Activated CD8-positive, alpha-beta T cell treated with anti-CD3 and anti-CD28 coated beads for 36 hours (primary cell): ENCODE results near the gene SHD. TPM values are rescaled to one million over a fixed set of nuclear protein-coding genes. Genes with fewer than 3 reads are reported as not detected.
A peak's percentile ranks its signal among the peaks of the same experiment; 100 is the strongest.
"Not testable (repeated sequence)": the region's sequence is repeated elsewhere in the genome, so short reads cannot be mapped to it uniquely, and the experiment has no call there.

Experiments used
- ATAC-seq: fragments of 200-7000 bp; cut with Tn5 transposase; one replicate; pipeline ENCODE4 v1.10.0; 2021; ENCODE audit warnings: mild to moderate bottlenecking, moderate library complexity
- CTCF ChIA-PET: fragments of 350-600 bp; sonication (Branson Sonifier 250); formaldehyde crosslinking; loops from one replicate; lab custom pipeline; 2021; ENCODE audit warnings: antibody characterized with exemption; lab: Charles Lee
- POLR2A ChIA-PET: fragments of 350-600 bp; sonication (Branson Sonifier 250); formaldehyde crosslinking; loops from one replicate; lab custom pipeline; 2021; ENCODE audit warnings: antibody characterized with exemption; lab: Charles Lee
- DNase-seq: peaks from one replicate; pipeline ENCODE4 v3.0.0-alpha.2; 2020
- H3K27ac Mint-ChIP-seq: one replicate; pipeline ENCODE4 v1.8.0; 2021; ENCODE audit warnings: mild to moderate bottlenecking, mixed read lengths
- H3K27me3 Mint-ChIP-seq: one replicate; pipeline ENCODE4 v1.8.0; 2021; ENCODE audit warnings: mixed read lengths
- H3K36me3 Mint-ChIP-seq: one replicate; pipeline ENCODE4 v1.8.0; 2021; ENCODE audit warnings: low read depth, mixed read lengths
- H3K4me1 Mint-ChIP-seq: one replicate; pipeline ENCODE4 v1.8.0; 2021; ENCODE audit warnings: low read depth, mixed read lengths
- H3K4me3 Mint-ChIP-seq: one replicate; pipeline ENCODE4 v1.8.0; 2021; ENCODE audit warnings: mild to moderate bottlenecking, moderate library complexity, mixed read lengths
- H3K9me3 Mint-ChIP-seq: one replicate; pipeline ENCODE4 v1.8.0; 2021; ENCODE audit warnings: mixed read lengths
- intact Hi-C: fragments of 100-400 bp; cut with micrococcal nuclease; formaldehyde crosslinking; loops from one replicate; pipeline ENCODE4 v1.10.0; 2022
- total RNA-seq, 2 experiments: library from RNA; stranded (reverse); gene quantifications; one replicate each; pipeline ENCODE4 v1.2.3, GENCODE V29; 2021
- TF ChIP-seq, protein P1 (sequence below): fragments of 200-600 bp; IDR thresholded peaks from one replicate; pipeline ENCODE4 v1.8.0; 2022; ENCODE audit warnings: antibody characterized with exemption, mild to moderate bottlenecking

Gene SHD
- total RNA-seq, 2 experiments from 2014 or later, result not detected

DNA sequence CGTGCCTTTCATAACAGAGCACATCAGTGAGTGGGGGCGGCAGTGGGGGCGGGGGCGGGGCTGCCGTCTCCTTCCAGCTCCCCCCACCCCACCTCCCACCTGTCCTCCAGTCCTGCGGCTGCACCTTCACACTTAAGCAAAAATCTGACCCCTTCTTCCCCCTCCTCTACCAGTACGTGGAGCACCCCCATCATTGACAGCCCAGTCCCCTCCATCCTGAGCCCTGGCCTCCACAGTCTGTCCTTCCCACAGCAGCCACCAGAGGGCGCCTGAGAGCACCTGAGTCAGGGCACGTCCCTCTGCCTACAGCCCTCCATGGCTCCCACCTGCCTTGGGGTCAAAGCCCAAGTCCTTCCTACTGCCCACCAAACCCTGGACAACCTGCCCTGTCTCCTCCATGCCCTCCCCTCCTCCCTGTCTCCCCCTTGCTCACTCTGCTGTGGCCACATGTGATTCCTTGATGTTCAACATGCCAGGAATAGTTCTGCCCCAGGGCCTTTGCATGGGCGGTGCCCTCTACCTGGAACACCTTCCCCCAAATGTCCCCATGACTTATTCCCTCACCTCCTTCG, 45.7 kb upstream of the SHD start:
- no peak overlapping the region for H3K4me3 Mint-ChIP-seq
- intact Hi-C loops, result no loop called here
- TF ChIP-seq, protein P1, sequence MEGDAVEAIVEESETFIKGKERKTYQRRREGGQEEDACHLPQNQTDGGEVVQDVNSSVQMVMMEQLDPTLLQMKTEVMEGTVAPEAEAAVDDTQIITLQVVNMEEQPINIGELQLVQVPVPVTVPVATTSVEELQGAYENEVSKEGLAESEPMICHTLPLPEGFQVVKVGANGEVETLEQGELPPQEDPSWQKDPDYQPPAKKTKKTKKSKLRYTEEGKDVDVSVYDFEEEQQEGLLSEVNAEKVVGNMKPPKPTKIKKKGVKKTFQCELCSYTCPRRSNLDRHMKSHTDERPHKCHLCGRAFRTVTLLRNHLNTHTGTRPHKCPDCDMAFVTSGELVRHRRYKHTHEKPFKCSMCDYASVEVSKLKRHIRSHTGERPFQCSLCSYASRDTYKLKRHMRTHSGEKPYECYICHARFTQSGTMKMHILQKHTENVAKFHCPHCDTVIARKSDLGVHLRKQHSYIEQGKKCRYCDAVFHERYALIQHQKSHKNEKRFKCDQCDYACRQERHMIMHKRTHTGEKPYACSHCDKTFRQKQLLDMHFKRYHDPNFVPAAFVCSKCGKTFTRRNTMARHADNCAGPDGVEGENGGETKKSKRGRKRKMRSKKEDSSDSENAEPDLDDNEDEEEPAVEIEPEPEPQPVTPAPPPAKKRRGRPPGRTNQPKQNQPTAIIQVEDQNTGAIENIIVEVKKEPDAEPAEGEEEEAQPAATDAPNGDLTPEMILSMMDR, result peak; percentile 90
- peaks cover 7% of the 10 kb centered on the region for H3K4me1 Mint-ChIP-seq
- ChIA-PET CTCF (interaction anchor here (0.8 to 1.9 kb wide), 11 partner anchors 8 to 118 kb away, joined by 3 to 11 read pairs (median 5); partner anchors contain the start of gene YJU2), POLR2A (interaction anchor here (0.6 to 2.4 kb wide), 2 partner anchors 14 to 44 kb away, joined by 3 to 8 read pairs; partner anchors contain the start of gene YJU2)
- peak; percentile 90 for DNase-seq
- H3K36me3 Mint-ChIP-seq, result no peaks in the 10 kb centered on the region
- H3K27me3 Mint-ChIP-seq, result peaks cover 7% of the 10 kb centered on the region
- no peaks in the 10 kb centered on the region for H3K9me3 Mint-ChIP-seq
- no peak overlapping the region for H3K27ac Mint-ChIP-seq
- peak; percentile 54 for ATAC-seq

GRCh38 chr19:4234142-4234861, 44.8 kb upstream of the SHD start:
- POLR2A ChIA-PET, result interaction anchor here (0.6 to 2.4 kb wide), 3 partner anchors 13 to 425 kb away, joined by 3 to 8 read pairs (median 3); partner anchors contain the start of gene YJU2
- intact Hi-C loops, result no loop called here

GRCh38 chr19:4234862-4235201, 44.2 kb upstream of the SHD start:
- Mint-ChIP-seq H3K27me3 (peaks cover 7% of the 10 kb centered on the region), H3K4me1 (peaks cover under 1% of the 10 kb centered on the region), H3K27ac (no peak overlapping the region), H3K4me3 (no peak overlapping the region), H3K9me3 (no peaks in the 10 kb centered on the region), H3K36me3 (no peaks in the 10 kb centered on the region)
- CTCF ChIA-PET, result interaction anchor here (1.3 to 1.9 kb wide), 5 partner anchors 12 to 95 kb away, joined by 3 to 5 read pairs (median 4); no protein-coding TSS in a partner anchor
- TF ChIP-seq, protein P1, result no peak
- ATAC-seq (no peak), DNase-seq (no peak)
- POLR2A ChIA-PET, result interaction anchor here (2.4 kb wide), 1 partner anchor 12 kb away, joined by 8 read pairs; the partner anchor contains the start of gene YJU2
- intact Hi-C loops, result no loop called here

More at GRCh38 chr19:4234142-4234861, 44.8 kb upstream of the SHD start:
- DNase-seq, result no peak
- H3K4me1 Mint-ChIP-seq, result peaks cover 6% of the 10 kb centered on the region
- H3K9me3 Mint-ChIP-seq, result no peaks in the 10 kb centered on the region
- no peak overlapping the region for H3K4me3 Mint-ChIP-seq
- ATAC-seq, result no peak
- TF ChIP-seq, protein P1, result no peak
- no peak overlapping the region for H3K27ac Mint-ChIP-seq
- CTCF ChIA-PET, result interaction anchor here (0.7 to 1.9 kb wide), 9 partner anchors 12 to 109 kb away, joined by 3 to 6 read pairs (median 4); partner anchors contain the start of genes MPND and YJU2
- H3K36me3 Mint-ChIP-seq, result no peaks in the 10 kb centered on the region
- H3K27me3 Mint-ChIP-seq, result peaks cover 7% of the 10 kb centered on the region

GRCh38 chr19:4237510-4237909, 41.6 kb upstream of the SHD start:
- H3K27me3 Mint-ChIP-seq, H3K27ac Mint-ChIP-seq, POLR2A ChIA-PET, CTCF ChIA-PET, H3K36me3 Mint-ChIP-seq, H3K9me3 Mint-ChIP-seq, DNase-seq, ATAC-seq, H3K4me3 Mint-ChIP-seq, intact Hi-C loops, H3K4me1 Mint-ChIP-seq: not testable (repeated sequence)

DNA sequence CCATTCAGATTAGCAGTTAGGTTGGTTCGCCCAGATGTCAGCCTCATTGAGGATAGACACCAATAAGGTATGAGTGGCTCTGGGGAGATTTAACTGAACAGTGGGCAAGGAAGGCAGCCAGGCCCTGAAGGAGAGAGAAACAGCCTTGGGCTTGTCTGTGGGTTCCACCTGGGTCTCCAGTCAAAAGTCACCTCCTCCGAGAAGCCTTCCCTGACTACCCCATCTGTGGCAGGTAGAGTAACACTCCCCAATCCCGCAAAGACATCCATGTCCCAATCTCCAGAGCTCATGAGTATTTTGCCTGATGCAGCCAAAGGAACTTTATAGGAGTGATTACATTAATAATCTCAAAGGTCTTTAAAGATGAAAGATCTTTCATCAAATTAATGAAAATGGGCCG, 40.2 kb upstream of the SHD start:
- ChIA-PET CTCF (no interaction called here), POLR2A (no interaction called here)
- TF ChIP-seq, protein P1, result no peak
- Mint-ChIP-seq H3K4me1 (no peaks in the 10 kb centered on the region), H3K27ac (no peak overlapping the region), H3K27me3 (peaks cover 2% of the 10 kb centered on the region), H3K4me3 (no peak overlapping the region), H3K36me3 (no peaks in the 10 kb centered on the region), H3K9me3 (no peaks in the 10 kb centered on the region)
- DNase-seq, result no peak
- intact Hi-C loops, result no loop called here
- no peak for ATAC-seq
